Thyroid gland (tissue), 4 donors: ENCODE data around the gene OR56B1. TPM values are rescaled to one million over a fixed set of nuclear protein-coding genes. Genes with fewer than 3 reads are reported as not detected.

Source experiments
- DNase-seq, 2 donors: peaks; one replicate each; pipeline ENCODE4 v3.0.0-alpha.2; 2019
- H3K27ac ChIP-seq, 3 donors: fragments of 200-600 bp; sonication (generic); 1 replicate in 2 of 3; 2 replicates in 1 of 3; pipeline ENCODE4 v1.5.1; 2016 to 2019; ENCODE audit warnings: mild to moderate bottlenecking in 1 of 3, moderate library complexity in 1 of 3
- H3K27me3 ChIP-seq: fragments of 200-600 bp; sonication (generic); one replicate; pipeline ENCODE4 v1.5.1; 2019
- H3K36me3 ChIP-seq, 2 donors: fragments of 200-600 bp; sonication (generic); one replicate each; pipeline ENCODE4 v1.5.1; 2016 to 2019
- H3K4me1 ChIP-seq, 2 donors: fragments of 200-600 bp; sonication (generic); one replicate each; pipeline ENCODE4 v1.5.1; 2017 to 2019
- H3K4me3 ChIP-seq, 3 donors: fragments of 200-600 bp; sonication (generic); replicated peaks in 1 of 3; 1 replicate in 2 of 3; 2 replicates in 1 of 3; pipeline ENCODE4 v1.5.1; 2016; ENCODE audit warnings: mild to moderate bottlenecking in 1 of 3
- H3K9me3 ChIP-seq: fragments of 200-600 bp; sonication (generic); one replicate; pipeline ENCODE4 v1.5.1; 2017
- CTCF ChIP-seq, 6 experiments: fragments of 200-600 bp in 3 of 6; fragments of 450-650 bp in 3 of 6; sonication (generic) in 3 of 6; IDR thresholded peaks; one replicate each; pipeline ENCODE4 v1.5.1; 2016 to 2019; ENCODE audit warnings: antibody characterized with exemption in 6 of 6, mild to moderate bottlenecking in 2 of 6, inconsistent platforms in 1 of 6, moderate library complexity in 1 of 6
- POLR2A ChIP-seq, 2 donors: fragments of 450-650 bp; IDR thresholded peaks; one replicate each; pipeline ENCODE4 v1.6.1; 2017; ENCODE audit warnings: antibody characterized with exemption in 2 of 2, mild to moderate bottlenecking in 2 of 2, moderate library complexity in 1 of 2
- WGBS, 2 donors: methylation state at CpG; one replicate each; pipeline ENCODE4 v1.1.5; 2017; 5-methylcytosine and 5-hydroxymethylcytosine counted together
- intact Hi-C: fragments of 100-400 bp; cut with DNase I; formaldehyde crosslinking; loops from one replicate; pipeline ENCODE4 v1.15.1; 2023
- total RNA-seq, 4 donors: library from RNA; depleted of rRNA; stranded (reverse); fragments of >200 nt; gene quantifications; one replicate each; pipeline ENCODE4 v1.2.3, GENCODE V29; 2016

Gene OR56B1
- total RNA-seq, 4 donors from 2014 or later: not detected

GRCh38 chr11:5738431-5738830 is 2.2 kb downstream of the OR56B1 start:
- Histone ChIP-seq H3K9me3 (no peaks in the 10 kb centered on the region), H3K27ac (no peak overlapping the region), H3K36me3 (no peaks in the 10 kb centered on the region), H3K4me1 (no peaks in the 10 kb centered on the region), H3K4me3 (no peak overlapping the region), H3K27me3 (no peaks in the 10 kb centered on the region)
- intact Hi-C loops: no loop called here
- no peak for TF ChIP-seq POLR2A (IDR thresholded peaks at IDR 0.05)
- no peak for DNase-seq
- 61 to 69% methylated on average over 1 of the region's 1 CpG for WGBS, 2 donors

- Histone ChIP-seq H3K27ac (no peak overlapping the region), H3K4me1 (no peaks in the 10 kb centered on the region), H3K4me3 (no peak overlapping the region), H3K36me3 (no peaks in the 10 kb centered on the region), H3K27me3 (no peaks in the 10 kb centered on the region), H3K9me3 (no peaks in the 10 kb centered on the region)
- no peak for DNase-seq
- intact Hi-C loops: no loop called here
- WGBS, 2 donors: 77 to 86% methylated on average over 3 of the region's 3 CpGs
- TF ChIP-seq CTCF (IDR thresholded peaks at IDR 0.05) (no peak), POLR2A (IDR thresholded peaks at IDR 0.05) (no peak)
Observed at GRCh38 chr11:5746614-5747013, 10.4 kb downstream of the OR56B1 start.

- H3K4me1 ChIP-seq: no peaks in the 10 kb centered on the region
- H3K36me3 ChIP-seq: no peaks in the 10 kb centered on the region
- WGBS, 2 donors: 84% methylated on average over 3 of the region's 3 CpGs
- H3K27me3 ChIP-seq: no peaks in the 10 kb centered on the region
- H3K27ac ChIP-seq: no peak overlapping the region
- DNase-seq: no peak
- intact Hi-C loops: no loop called here
- H3K9me3 ChIP-seq: no peaks in the 10 kb centered on the region
- no peak overlapping the region for H3K4me3 ChIP-seq
- TF ChIP-seq CTCF (IDR thresholded peaks at IDR 0.05) (no peak), POLR2A (IDR thresholded peaks at IDR 0.05) (no peak)
Observed at GRCh38 chr11:5749836-5750235, 13.6 kb downstream of the OR56B1 start.

GRCh38 chr11:5753943-5754342 is 17.7 kb downstream of the OR56B1 start, which contains the start of gene OR52N4:
Gene OR52N4, plus strand, starts transcription at chr11:5754243. Its CDS starts 498 bp downstream, at chr11:5754741.
- TF ChIP-seq POLR2A (IDR thresholded peaks at IDR 0.05): no peak
- TF ChIP-seq CTCF (IDR thresholded peaks at IDR 0.05): no peak
- DNase-seq: no peak
- Histone ChIP-seq H3K27ac (no peak within 1 kb of the TSS), H3K36me3 (no peaks in the 10 kb centered on the region), H3K9me3 (no peaks in the 10 kb centered on the region), H3K4me3 (no peak within 1 kb of the TSS), H3K4me1 (no peaks in the 10 kb centered on the region), H3K27me3 (no peaks in the 10 kb centered on the region)
- intact Hi-C loops: no loop called here
- 100% methylated on average over 1 of the region's 1 CpG for WGBS, 2 donors

GRCh38 chr11:5767056-5767455 is 30.8 kb downstream of the OR56B1 start:
- Histone ChIP-seq H3K4me1 (no peaks in the 10 kb centered on the region), H3K27me3 (no peaks in the 10 kb centered on the region), H3K9me3 (no peaks in the 10 kb centered on the region), H3K4me3 (no peak overlapping the region), H3K27ac (no peak overlapping the region), H3K36me3 (no peaks in the 10 kb centered on the region)
- WGBS, 2 donors: 71 to 79% methylated on average over 1 of the region's 1 CpG
- TF ChIP-seq POLR2A (IDR thresholded peaks at IDR 0.05) (no peak), CTCF (IDR thresholded peaks at IDR 0.05) (no peak)
- intact Hi-C loops: no loop called here
- DNase-seq: no peak

GRCh38 chr11:5783255-5783654 is 47.0 kb downstream of the OR56B1 start, which contains the start of gene OR52N5:
Gene OR52N5, minus strand, starts transcription at chr11:5783355. Its CDS starts 4,721 bp downstream, at chr11:5778634.
- intact Hi-C loops: no loop called here
- H3K4me3 ChIP-seq: no peak within 1 kb of the TSS
- DNase-seq: no peak
- no peak within 1 kb of the TSS for H3K27ac ChIP-seq
- no peak for TF ChIP-seq CTCF (IDR thresholded peaks at IDR 0.05)
- no peak for TF ChIP-seq POLR2A (IDR thresholded peaks at IDR 0.05)
- H3K36me3 ChIP-seq: no peaks in the 10 kb centered on the region
- no peaks in the 10 kb centered on the region for H3K27me3 ChIP-seq
- H3K4me1 ChIP-seq: no peaks in the 10 kb centered on the region
- WGBS, 2 donors: 43 to 67% methylated on average over 4 of the region's 4 CpGs
- H3K9me3 ChIP-seq: no peaks in the 10 kb centered on the region
